Dedifferentiated amniotic fluid mesenchymal stem cell (primary cell): ENCODE data around the gene KIDINS220.
"Not testable (repeated sequence)": the region's sequence is repeated elsewhere in the genome, so short reads cannot be mapped to it uniquely, and the experiment has no call there.

Source experiments
- DNase-seq: peaks from one replicate; pipeline ENCODE4 v3.0.0-alpha.2; 2016; ENCODE audit errors: extremely low spot score

KIDINS220 gene

GRCh38 chr2:8754106-8754776 is 83.2 kb downstream of the KIDINS220 start:
- DNase-seq = peak; percentile 32

GRCh38 chr2:8753609-8754008 is 83.8 kb downstream of the KIDINS220 start:
- DNase-seq = no peak

DNA sequence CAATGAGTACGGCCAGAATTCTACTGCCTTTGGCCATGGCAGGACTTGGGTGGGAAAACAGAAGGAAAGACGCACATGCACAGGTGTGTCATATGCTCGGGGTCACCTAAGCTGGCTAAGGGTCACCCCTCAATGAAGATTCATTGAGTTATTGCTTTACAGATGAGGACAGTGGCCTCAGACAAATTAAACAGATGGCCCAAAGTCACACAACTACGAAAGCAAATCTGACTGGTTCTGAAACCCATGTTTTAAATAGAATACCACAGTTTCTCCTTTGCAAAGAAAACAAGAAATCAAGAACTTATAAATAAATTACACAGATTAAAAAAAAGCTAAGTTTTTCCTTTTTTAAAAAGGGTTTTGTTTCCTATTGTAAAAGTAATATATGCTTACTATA is 85.0 kb downstream of the KIDINS220 start:
- DNase-seq = no peak

DNA sequence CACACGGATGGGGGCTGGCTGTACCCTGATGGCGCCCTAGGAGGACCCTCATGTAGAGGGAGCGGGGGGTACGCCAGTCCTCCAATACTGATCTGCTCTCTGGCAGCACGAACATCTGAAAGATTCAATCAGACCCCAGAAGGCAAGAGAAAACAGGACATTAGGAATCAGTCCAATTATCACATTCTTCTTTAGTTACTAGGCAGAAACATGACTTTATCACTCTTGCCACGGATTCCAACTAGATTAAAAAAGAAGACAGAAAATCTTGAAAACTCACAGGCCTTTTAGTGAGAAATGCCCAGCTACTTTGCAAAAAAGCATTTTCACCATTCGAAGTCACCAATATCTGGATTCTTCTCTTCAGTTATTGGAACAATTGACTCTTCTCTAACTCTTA is 87.2 kb downstream of the KIDINS220 start:
- no peak for DNase-seq

GRCh38 chr2:8743261-8743660 is 94.2 kb downstream of the KIDINS220 start:
- DNase-seq = no peak

DNA sequence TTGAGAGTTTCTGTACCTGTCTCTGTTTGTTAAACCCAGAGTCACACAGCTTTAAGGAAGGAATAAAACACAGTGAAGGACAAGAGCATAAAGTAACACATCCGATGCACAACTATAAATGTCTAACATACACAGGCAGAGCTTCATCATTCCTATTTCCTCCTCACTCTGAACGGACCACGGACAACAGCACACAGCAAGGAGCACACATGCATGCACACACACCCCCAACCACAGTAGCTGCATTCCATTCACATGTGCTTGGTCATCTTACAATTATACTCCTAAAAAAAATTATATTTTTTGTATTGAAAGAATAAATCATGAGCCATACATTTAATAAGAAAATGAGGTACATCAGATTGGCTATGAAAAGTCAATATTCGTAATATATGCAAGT is 97.3 kb downstream of the KIDINS220 start:
- no peak for DNase-seq

DNA sequence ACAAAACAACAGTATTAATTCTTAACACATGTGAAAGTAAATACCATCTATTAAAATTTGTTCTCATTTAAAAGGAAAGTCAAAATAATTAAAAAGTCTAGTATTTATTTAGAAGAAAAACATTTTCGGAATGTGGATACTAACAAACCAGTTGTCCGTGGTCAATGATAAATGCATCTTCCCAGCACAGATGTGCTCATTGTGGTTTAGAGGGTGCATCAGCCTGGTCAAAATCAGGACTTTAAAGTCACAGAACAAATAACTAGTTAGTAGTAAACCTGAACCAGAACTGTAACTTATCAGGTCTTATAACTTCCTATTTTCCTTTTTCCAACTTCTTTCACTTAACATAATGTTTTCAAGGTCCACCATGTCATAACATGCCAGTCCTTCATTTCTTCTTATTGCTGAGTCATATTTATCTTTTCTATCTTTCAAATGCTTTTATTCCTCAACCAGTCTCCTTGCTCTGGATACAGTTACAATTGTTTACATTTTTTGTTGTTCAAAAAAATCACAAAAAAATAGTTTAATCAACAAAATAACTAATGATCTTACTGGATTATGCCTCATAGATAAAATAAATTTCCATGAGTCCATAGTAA is 99.7 kb downstream of the KIDINS220 start:
- no peak for DNase-seq

- DNase-seq = no peak
Measured at GRCh38 chr2:8732601-8733000, 104.8 kb downstream of the KIDINS220 start.

DNA sequence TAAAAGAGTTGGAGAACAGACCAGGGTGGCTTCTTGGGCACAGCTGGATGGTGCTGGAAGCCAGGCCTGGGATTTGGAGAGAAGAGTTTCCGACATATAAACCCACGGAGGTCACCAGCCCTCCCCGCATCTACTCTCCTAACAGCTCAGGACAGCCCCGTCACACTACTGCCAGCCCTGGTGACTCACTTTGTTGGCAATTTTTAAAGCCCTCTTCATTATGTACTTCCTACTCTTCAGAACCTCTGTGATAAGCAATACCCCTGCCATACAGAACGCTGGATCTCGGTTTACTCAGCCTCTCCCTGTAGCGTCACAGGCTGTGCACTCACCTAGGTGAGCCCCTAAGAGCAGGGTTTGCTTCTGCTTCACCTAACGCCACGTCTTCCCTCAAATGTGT is 107.5 kb downstream of the KIDINS220 start:
- no peak for DNase-seq

DNA sequence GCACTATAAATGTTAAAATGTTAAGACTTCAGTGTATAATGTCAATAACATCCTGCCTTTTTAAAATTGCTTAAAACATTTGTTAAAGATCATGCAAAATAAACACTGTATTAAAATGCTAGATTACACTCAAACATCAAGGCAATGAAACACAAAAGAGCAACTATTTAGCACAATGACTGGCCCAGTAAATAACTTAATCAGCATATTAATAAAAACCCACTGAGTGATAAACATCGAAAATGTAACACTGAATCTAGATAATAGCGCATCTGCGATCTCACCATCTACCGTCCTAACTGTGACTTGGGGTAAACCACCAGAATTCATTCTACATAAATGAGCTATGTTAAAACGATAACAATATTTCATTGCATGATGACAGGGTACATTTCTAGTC is 108.3 kb downstream of the KIDINS220 start:
- DNase-seq = not testable (repeated sequence)

DNA sequence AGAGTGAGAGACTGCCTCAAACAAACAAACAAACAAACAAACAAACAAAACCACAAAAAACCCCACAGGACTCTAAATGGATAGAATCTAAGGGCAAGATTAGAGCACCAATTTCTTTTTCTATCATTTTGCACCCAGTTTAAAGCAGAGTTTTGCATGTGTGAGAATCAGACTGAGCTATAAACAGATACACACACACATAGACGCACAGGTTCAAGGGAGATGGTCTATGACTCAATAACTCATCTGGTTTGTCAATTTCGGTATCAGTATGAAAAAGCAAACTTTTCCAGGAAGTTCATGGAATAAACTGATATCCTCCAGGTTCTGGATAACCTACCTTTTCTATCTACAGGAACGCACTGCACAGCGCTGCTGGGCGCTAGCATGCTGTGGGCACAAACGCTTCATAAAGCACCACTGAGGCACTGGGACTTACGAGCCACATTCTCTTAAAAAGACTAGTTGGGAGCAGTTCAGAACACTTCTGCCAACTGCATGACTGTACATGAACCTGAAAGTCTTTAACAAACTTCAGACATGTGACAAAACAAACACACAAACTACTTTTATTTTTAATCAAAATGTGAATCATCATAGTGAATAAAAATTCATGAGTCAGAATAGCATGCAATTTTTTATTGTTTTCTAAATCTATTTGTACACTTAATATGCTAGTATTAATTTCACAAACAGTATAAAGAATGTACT is 109.0 kb downstream of the KIDINS220 start:
- DNase-seq = no peak

DNA sequence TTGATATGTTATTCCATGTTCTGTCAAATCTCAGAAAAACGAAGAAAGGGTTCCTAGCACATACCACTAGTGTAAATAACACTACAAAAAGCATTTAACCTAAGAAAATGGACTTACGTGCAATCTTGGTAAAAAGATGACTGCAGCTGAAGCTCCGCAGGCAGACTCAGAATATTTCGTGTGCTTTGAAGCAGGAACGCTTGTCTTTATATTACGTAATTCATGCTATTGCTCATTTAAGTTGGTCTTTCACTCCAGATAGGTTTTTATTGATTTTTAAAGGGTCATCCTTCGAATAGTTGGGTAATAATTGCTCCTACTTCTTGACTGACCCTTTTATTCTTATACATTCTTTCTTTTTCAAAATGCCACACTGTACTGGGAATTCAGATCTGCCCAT is 111.6 kb downstream of the KIDINS220 start:
- no peak for DNase-seq

DNA sequence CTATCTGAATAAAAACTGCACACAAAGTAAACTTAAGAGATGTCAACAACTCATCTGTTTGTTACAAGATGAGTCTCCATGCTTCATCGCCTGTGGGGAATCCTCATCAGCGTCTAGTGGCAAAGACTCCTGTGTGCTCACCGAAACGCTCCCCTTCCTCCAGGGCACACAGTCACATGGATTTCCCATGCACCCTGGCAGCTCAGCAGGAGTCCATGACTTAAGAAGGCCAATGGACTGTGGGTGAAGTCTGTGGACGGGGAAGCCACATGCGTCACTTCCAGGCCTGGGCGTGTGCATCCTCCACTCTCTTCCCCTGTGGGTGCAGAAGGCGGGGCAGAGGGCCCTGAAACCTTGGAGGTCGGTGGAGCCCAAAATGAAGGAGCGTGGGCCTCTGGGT is 114.4 kb downstream of the KIDINS220 start:
- no peak for DNase-seq

GRCh38 chr2:8721410-8721809 is 116.0 kb downstream of the KIDINS220 start:
- DNase-seq = no peak

GRCh38 chr2:8720741-8721140 is 116.7 kb downstream of the KIDINS220 start:
- DNase-seq = no peak

- DNase-seq = no peak
Measured at GRCh38 chr2:8719528-8719927, 117.9 kb downstream of the KIDINS220 start.

- DNase-seq = no peak
Measured at GRCh38 chr2:8714971-8715370, 122.4 kb downstream of the KIDINS220 start.

GRCh38 chr2:8714283-8714682 is 123.1 kb downstream of the KIDINS220 start:
- no peak for DNase-seq

DNA sequence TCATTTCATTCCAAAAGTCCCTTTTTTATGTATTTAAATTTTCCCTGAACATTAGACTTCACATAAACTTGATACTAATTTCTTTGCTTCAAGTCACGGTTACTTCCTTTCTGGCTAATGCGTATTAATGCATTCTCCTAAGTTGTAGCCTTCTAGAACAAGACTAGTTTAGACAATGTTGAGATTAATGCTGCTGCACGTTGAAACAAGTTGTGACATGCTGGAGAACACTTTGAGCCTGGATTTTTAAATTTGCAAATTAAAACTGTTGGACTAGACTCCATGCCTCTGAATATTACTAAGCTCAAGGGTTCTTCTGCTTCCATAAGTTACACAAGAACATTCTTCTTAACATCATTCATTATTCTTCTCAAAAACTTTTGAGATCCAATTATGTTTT is 126.5 kb downstream of the KIDINS220 start:
- no peak for DNase-seq

GRCh38 chr2:8709611-8710010 is 127.8 kb downstream of the KIDINS220 start:
- DNase-seq = no peak

DNA sequence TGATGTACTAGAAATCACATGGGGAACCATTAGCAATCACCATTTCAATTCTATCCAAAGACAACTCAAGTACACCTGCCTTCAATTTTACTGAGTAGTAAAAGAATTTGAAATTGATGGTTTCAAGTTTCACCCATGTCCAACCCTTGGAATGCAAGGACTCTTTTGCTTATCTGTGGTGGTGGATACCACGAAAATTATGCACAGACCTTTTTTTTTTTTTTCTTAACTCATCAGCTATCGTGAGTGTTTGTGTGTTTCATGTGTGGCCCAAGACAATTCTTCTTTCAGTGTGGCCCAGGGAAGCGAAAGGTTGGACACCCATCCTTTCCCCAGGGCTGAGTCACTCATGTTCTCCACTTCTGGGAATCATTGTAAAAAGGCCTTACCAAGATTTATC is 132.5 kb downstream of the KIDINS220 start:
- DNase-seq = no peak

- DNase-seq = no peak
Measured at GRCh38 chr2:8701681-8702379, 135.6 kb downstream of the KIDINS220 start.

DNA sequence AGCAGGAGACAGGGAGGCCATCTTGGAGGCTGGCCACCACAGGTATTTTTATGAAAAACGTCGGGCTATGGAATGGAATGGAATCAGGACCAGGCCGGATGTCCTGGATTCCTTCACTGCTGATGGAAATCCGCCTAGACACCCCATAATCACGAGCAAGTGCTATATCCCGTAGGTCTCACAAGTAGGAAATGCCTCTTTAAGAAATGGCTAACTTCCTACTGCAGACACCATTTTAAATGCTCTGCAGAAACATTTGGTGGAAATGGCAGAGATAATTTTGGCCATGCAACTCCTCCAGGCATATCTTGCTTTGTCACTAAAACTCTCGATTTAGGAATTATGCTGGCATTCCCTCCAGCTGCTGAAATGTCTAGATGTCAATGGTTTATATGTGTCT is 137.6 kb downstream of the KIDINS220 start:
- DNase-seq = no peak
